HG03378 (cell line): ENCODE results near the gene ILRUN.
"Not testable (repeated sequence)": the region's sequence is repeated elsewhere in the genome, so short reads cannot be mapped to it uniquely, and the experiment has no call there.

ENCODE experiments used
- ATAC-seq: cut with Tn5 transposase; IDR thresholded peaks from one replicate; pipeline ENCODE4 v1.9.1; 2021; ENCODE audit warnings: mild to moderate bottlenecking, moderate library complexity; ENCODE audit not compliant: unreplicated experiment

The ILRUN gene

DNA sequence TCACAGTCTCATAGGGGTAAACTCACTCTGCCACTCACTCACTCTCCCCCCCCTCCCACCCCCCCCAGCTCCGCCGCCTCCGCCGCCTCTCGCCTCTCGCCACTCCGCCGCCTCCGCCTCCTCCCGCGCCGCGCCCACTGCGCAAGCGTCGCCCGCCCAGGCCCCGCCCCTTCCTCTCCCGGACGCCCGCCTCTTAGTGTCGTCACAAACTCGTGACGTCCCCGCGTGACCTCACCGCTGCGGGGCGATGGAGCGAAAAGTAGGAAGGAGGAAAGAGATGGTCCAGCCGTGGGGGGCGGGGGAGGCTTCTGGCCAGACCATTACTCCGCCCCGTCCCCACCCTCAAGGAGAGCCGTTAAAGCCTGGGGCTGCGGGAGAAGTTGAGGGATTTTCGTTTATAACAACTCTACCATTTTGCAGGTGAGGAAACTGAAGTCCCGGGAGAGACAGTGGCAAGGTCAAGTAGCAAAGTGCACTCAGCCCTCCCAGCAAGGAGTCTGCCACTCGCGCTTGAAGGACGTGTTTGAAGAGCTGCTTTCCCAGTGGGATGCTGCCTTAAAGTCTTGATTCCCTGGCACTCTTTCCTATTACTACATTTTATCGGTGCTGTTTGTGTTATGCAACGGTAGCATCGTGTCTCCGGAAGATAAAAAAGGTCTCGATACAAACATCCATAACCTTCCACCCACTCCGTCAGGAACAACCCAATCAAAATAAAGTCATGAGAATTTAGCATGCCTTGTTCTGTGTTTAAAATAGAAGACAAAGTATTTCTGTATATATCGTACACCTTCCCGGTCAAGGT lies at the start of gene ILRUN:
Gene ILRUN (minus strand): TSS at position 29 of the 805 bp plus-strand sequence. CDS start 164 bp downstream, outside the sequence.
- peak; percentile 61 for ATAC-seq

- no peak for ATAC-seq
Observed at GRCh38 chr6:34745277-34746103, 48.9 kb upstream of the ILRUN start.

DNA sequence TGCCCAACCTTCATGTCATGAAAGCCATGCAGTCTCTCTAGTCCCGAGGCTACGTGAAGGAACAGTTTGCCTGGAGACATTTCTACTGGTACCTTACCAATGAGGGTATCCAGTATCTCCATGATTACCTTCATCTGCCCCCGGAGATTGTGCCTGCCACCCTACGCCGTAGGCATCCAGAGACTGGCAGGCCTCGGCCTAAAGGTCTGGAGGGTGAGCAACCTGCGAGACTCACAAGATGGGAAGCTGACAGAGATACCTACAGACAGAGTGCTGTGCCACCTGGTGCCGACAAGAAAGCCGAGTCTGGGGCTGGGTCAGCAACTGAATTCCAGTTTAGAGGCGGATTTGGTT lies 47.7 kb upstream of the ILRUN start:
- not testable (repeated sequence) for ATAC-seq

- ATAC-seq = no peak
Observed at GRCh38 chr6:34743625-34744293, 47.2 kb upstream of the ILRUN start.

DNA sequence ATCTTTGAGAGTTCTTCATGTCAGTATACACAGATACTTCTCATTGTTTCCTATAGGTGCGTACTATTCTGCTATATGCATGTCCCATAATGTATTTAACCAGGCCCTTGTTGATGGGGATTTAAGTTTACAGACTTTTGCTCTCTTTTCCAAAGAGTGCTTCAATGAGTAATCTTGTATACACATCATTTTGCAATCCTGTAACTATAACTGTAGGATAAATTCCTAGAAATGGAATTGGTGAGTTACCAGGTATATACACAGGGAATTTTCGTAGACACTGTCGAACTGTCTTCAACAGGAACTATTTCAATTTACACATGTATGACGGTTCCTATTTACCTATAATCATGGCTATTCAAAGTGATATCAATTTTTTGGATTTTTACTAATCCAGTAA lies 45.5 kb upstream of the ILRUN start:
- no peak for ATAC-seq

- ATAC-seq = no peak
Observed at GRCh38 chr6:34736823-34737222, 40.3 kb upstream of the ILRUN start.

GRCh38 chr6:34731393-34732060 lies 35.0 kb upstream of the ILRUN start:
- no peak for ATAC-seq

DNA sequence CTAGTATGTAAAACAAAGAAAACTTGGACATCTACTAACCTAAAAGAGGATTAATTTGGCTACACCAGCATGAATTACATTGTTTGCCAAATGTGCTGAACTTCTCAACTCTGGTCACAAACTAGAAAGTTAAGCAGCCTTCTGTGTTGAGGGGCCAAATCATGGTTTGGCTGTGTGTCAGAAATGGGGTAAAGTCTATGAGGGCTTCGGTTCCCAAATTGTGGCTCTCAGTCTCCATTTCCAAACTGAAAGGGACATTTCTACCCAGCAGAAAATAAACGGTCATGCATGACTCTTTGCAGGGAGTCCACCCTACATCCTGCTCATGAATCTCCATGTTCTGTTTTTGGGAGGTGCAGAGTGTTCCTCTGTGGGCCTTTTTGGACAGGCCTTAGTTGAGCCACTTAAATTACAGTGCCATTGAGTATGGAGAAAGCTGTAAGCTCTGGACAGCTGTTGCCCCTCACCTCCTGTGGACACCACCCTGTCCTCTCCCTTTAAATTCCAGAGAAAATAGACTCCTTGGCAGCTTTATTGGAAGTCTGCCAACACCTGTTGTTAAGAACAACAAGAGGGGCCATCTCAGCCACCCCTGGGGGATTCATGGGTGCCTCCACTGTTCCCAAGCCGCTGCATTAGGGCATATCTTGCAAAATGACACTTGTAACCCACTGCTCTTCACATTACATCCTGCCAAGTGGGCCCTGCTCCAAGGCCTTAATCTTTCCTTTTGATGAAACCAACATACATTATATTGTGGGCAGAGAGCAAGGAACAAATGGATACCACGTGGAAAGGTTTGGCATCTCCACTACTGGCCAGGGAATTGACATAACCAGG lies 33.3 kb upstream of the ILRUN start:
- ATAC-seq = no peak

- no peak for ATAC-seq
Observed at GRCh38 chr6:34726055-34726454, 29.5 kb upstream of the ILRUN start.

DNA sequence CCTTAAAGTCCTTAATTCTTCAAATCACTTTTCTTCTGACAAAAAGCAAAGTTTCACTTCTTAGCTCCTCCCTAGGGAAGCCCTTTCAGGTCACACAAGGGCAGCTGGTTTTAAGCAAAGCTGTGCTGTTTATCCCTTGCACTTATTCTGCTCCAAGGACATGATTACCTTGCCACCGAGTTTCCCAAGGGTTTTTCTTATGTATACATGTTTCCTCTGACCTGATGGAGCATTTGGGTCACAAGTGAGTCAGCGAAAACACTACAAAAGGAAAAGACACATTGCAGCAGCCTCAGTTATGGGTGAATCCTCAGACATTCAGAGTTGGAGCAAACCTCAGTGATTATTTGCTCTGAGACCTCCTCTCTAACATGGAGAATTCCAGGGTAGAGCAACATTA lies 26.6 kb upstream of the ILRUN start:
- ATAC-seq = no peak

GRCh38 chr6:34722451-34722850 lies 25.9 kb upstream of the ILRUN start:
- ATAC-seq = no peak

GRCh38 chr6:34720160-34720559 lies 23.6 kb upstream of the ILRUN start:
- not testable (repeated sequence) for ATAC-seq

DNA sequence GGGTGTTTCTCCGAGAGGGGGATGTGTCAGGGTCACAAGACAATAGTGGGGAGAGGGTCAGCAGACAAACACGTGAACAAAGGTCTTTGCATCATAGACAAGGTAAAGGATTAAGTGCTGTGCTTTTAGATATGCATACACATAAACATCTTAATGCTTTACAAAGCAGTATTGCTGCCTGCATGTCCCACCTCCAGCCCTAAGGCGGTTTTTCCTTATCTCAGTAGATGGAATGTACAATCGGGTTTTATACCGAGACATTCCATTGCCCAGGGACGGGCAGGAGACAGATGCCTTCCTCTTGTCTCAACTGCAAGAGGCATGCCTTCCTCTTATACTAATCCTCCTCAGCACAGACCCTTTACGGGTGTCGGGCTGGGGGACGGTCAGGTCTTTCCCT lies 23.1 kb upstream of the ILRUN start:
- not testable (repeated sequence) for ATAC-seq

DNA sequence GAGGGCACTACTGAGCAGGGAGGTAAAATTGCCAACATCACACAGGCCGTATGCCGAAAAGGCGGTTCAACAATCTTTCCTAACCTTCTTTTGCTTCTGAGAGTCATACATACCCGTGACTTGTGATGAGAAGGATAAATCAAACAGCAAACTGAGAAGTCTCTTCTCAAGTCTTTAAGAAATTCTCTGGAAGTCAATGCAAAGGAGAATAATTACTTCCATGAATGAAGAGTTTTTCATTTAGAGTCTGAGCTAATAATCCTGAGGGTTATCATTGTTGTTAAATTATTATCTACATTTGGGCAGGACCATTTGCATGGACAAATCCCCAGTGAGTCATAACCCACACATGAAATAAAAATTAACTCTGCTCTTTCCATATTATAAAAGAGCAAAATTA lies 22.4 kb upstream of the ILRUN start:
- ATAC-seq = no peak

DNA sequence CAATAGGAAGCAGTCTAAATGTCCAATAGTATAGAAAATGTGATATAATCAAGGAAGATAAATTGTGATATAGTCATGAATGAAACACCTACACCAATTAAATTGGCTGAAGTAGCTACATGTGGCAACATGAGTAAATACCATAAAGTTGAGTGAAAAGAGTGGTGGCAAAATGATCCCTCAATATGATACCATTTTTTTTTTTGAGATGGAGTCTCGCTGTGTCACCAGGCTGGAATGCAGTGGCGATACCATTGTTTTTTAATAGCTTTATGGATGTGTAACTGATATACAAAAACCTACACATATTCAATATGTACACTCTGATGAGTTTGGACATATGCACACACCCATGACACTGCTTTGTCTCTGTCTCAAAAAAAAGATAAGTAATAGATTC lies 20.9 kb upstream of the ILRUN start:
- no peak for ATAC-seq

DNA sequence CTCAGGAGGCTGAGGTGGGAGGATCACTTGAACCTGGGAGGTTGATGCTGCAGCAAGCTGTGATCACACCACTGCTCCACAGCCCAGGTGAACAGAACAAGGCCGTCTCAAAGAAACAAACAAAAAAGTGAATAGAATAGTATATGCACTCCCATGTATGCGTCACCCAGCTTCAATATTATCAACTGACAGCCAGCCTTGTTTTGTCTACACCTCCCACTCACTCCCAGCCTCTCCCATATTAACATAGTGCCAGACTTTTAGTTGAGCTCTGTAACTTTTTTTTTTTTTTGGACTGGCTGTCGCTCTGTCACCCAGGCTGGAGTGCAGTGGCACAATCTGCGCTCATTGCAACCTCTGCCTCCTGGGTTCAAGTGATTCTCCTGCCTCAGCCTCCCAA lies 18.1 kb upstream of the ILRUN start:
- ATAC-seq = no peak

DNA sequence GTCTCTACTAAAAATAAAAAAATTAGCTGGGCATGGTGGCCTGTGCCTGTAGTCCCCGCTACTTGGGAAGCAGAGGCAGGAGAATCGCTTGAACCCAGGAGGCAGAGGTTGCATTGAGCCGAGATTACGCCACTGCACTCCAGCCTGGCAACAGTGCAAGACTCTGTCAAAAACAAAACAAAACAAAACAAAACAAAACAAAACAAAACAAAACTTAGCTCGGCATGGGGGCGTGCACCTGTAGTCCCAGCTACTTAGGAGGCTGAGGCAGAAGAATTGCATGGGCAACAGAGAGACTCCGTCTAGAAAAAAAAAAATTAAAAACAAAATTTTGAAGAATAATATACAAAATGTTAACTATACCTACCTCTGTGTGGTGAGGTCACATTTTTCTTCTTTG lies 16.3 kb upstream of the ILRUN start:
- not testable (repeated sequence) for ATAC-seq

DNA sequence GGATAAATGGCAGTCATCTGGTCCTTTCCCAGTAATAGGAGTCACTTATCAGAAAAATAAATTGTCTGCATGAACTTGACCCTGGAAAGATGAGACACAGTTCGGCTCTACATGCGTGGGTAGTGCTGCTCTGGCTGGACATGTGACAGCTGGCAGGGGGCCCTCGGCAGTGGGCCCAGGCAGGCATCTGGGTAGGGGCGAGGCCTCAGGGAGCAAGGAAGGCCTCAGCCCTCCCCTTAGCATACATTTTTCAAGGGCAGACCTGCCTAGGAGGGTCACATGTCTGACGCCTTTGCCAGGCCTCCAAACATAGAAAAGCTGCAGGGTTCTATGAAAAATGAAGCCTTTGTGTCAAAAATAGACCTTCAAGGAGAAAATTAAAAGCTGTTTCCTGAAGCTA lies 12.8 kb upstream of the ILRUN start:
- no peak for ATAC-seq

- ATAC-seq = no peak
Observed at GRCh38 chr6:34705241-34705640, 8.7 kb upstream of the ILRUN start.

GRCh38 chr6:34701199-34701598 lies 4.6 kb upstream of the ILRUN start:
- no peak for ATAC-seq
